Right lobe of liver (tissue), 6 donors: ENCODE data around the gene SH3TC1. TPM values are rescaled to one million over a fixed set of nuclear protein-coding genes. Genes with fewer than 3 reads are reported as not detected.

Experiments
- ATAC-seq, 4 donors: fragments of 200-7000 bp; cut with Tn5 transposase; one replicate each; pipeline ENCODE4 v1.9.1; 2020; ENCODE audit warnings: mild to moderate bottlenecking in 4 of 4, moderate library complexity in 4 of 4
- DNase-seq, 3 donors: peaks; one replicate each; pipeline ENCODE4 v3.0.0-alpha.2; 2020
- H3K27ac ChIP-seq, 3 donors: fragments of 200-600 bp; one replicate each; pipeline ENCODE4 v1.8.0; 2022
- H3K27me3 ChIP-seq, 2 donors: fragments of 200-600 bp; one replicate each; pipeline ENCODE4 v1.8.0; 2022
- H3K36me3 ChIP-seq, 4 donors: fragments of 200-600 bp; sonication (generic) in 1 of 4; one replicate each; pipeline versions ENCODE4 v1.5.1 to v1.8.0; 2017 to 2022; ENCODE audit warnings: control low read depth in 1 of 4
- H3K4me1 ChIP-seq, 4 donors: fragments of 200-600 bp; sonication (generic) in 1 of 4; one replicate each; pipeline versions ENCODE4 v1.5.1 to v1.8.0; 2017 to 2022; ENCODE audit warnings: control low read depth in 1 of 4
- H3K4me3 ChIP-seq, 3 donors: fragments of 200-600 bp; one replicate each; pipeline ENCODE4 v1.8.0; 2022
- H3K9me3 ChIP-seq, 4 donors: fragments of 200-600 bp; sonication (generic) in 1 of 4; one replicate each; pipeline versions ENCODE4 v1.5.1 to v1.8.0; 2017 to 2022; ENCODE audit warnings: control low read depth in 1 of 4
- POLR2A ChIP-seq: fragments of 450-650 bp; IDR thresholded peaks from one replicate; pipeline ENCODE4 v1.6.1; 2017; ENCODE audit warnings: antibody characterized with exemption, mild to moderate bottlenecking
- WGBS: methylation state at CpG from one replicate; pipeline ENCODE4 v1.1.6; 2018; ENCODE audit warnings: low coverage, low lambda C conversion rate; ENCODE audit not compliant: insufficient coverage; ENCODE audit errors: missing lambda C conversion rate; 5-methylcytosine and 5-hydroxymethylcytosine counted together
- intact Hi-C, 2 donors: fragments of 100-400 bp; cut with DNase I; formaldehyde crosslinking; loops; one replicate each; pipeline versions ENCODE4 v1.11.2 to v1.14.1; 2022
- total RNA-seq, 6 experiments: library from RNA; depleted of rRNA in 2 of 6; stranded (reverse); fragments of >200 nt in 2 of 6; fragmentation: NEBNext Ultra II Directional in 3 of 6; extraction: Animal tissue kit (Norgen Biotek cat#: 25700) in 3 of 6; gene quantifications; one replicate each; pipeline versions ENCODE4 v1.1.0 to v1.2.4, GENCODE V29; 2016 to 2023
- TF ChIP-seq, protein P1 (sequence below), 4 donors: fragments of 200-600 bp in 3 of 4; fragments of 450-650 bp in 1 of 4; IDR thresholded peaks; one replicate each; pipeline versions ENCODE4 v1.5.1 to v1.8.0; 2016 to 2022; ENCODE audit warnings: antibody characterized with exemption in 4 of 4, mild to moderate bottlenecking in 2 of 4
- donor health status: DM: no; HTN: yes; CAD: no.
- donor health status: DM: no; HTN: no; CAD: no.
- donor health status: DM: no; HTN: no; CAD: no.
- donor health status: DM: no; HTN: yes; CAD: no.
- donor health status: DM: no; HTN: yes; CAD: no.

SH3TC1 gene
- total RNA-seq, 6 experiments from 2014 or later, result 13.2 to 48.0 (median 24.9) TPM

DNA sequence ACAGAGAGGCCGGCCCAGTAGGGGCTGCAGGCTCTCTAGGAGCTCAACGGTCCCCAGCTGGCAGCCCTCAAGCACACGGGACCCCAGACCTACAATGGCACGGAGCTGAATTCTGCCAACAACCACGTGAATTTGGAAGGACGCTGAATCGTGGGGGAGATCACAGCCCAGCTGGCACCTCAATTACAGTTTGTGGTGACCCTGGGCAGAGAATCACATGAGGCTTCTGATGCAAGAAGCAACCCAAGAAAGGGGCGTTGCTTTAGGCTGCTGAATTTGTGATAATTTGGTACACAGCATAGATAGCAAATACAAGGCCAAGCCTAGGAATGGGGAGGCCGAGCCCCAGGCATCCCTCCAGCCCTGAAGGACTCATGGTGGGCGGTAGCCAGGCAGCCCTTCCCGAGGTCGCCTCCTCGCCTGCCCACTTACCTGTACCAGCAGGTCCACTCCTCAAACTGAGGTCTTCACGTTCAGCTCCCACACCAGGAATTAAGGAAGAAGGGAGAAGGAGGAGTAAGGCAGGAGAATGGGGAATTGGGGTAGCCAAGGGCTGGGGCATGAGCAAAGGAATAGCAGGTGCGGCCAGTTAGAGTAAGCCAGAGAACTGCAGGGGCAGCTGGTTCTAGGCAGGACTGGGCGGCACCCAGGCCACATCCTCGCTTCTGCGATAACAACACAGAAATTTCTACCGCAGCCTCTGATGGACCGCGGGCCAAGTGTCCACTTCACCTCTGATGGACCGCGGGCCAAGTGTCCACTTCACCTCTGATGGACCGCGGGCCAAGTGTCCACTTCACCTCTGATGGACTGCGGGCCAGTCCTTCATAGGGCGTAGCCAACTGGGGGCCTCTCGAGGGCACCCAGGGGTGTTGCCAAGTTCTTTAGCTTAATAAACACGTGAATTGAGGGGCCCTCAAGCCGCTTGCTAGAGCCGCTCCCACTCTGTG lies 47.1 kb downstream of the SH3TC1 start:
- H3K36me3 ChIP-seq, result peaks cover 0 to 4% (median 0%) of the 10 kb centered on the region in 4 donors
- 73% methylated on average over 13 of the region's 31 CpGs for WGBS
- H3K27me3 ChIP-seq, result no peaks in the 10 kb centered on the region
- ATAC-seq (peak in 3 of 4 donors; percentile 5 to 52 (median 35)), DNase-seq (peak; percentile 15 to 66 (median 62))
- no peak overlapping the region for H3K4me3 ChIP-seq
- peaks cover 0 to 29% (median 12%) of the 10 kb centered on the region in 4 donors for H3K4me1 ChIP-seq
- intact Hi-C loops, result no loop called here
- H3K9me3 ChIP-seq, result no peaks in the 10 kb centered on the region
- peak overlapping the region in 2 of 3 donors; percentile 48 to 56 for H3K27ac ChIP-seq
- TF ChIP-seq, protein P1, sequence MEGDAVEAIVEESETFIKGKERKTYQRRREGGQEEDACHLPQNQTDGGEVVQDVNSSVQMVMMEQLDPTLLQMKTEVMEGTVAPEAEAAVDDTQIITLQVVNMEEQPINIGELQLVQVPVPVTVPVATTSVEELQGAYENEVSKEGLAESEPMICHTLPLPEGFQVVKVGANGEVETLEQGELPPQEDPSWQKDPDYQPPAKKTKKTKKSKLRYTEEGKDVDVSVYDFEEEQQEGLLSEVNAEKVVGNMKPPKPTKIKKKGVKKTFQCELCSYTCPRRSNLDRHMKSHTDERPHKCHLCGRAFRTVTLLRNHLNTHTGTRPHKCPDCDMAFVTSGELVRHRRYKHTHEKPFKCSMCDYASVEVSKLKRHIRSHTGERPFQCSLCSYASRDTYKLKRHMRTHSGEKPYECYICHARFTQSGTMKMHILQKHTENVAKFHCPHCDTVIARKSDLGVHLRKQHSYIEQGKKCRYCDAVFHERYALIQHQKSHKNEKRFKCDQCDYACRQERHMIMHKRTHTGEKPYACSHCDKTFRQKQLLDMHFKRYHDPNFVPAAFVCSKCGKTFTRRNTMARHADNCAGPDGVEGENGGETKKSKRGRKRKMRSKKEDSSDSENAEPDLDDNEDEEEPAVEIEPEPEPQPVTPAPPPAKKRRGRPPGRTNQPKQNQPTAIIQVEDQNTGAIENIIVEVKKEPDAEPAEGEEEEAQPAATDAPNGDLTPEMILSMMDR (IDR thresholded peaks at IDR 0.05), result no peak
- TF ChIP-seq POLR2A, result no peak

DNA sequence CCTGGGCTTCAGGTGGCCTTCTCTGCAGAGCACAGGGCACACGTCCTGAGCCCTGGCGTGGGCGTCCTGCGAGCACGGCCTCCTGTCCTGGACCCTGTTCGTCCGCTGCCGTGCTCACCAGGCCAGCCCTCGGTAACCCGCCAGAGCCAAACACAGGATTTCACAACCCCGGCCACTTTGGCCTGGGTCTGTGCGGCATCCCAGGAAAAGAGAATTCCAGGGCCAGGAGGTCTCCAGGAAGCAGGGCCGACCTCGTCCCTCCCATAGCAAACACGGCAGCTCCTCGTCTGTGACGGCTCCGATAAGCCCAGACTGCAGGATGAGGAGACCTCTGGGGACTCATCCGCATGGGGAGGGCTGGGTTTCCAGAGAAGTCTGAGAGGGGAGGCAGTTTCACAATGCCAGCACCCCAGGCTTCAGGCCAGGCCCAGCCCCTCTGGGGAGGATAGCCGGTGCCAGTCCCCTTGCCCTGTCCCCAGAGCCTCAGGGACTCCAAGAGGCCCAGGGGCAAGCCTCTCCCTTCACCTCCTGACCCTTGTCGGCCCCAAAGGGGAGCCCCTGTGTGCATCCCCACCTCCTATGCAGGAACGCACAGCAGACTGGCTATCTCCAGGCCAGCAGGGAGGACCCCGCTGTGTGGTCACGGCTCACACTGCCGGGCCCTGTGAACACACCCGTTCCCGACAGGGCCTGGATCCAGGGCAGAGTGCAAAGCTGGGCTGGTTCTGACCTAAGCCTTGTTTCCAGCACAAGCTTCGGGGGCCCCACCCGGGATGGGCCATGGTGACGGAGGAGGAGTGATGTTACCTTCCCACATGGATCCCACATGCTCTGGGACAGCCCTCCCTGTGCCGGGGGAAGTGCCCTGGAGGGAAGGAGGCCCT lies 48.2 kb downstream of the SH3TC1 start:
- intact Hi-C loops, result no loop called here

DNA sequence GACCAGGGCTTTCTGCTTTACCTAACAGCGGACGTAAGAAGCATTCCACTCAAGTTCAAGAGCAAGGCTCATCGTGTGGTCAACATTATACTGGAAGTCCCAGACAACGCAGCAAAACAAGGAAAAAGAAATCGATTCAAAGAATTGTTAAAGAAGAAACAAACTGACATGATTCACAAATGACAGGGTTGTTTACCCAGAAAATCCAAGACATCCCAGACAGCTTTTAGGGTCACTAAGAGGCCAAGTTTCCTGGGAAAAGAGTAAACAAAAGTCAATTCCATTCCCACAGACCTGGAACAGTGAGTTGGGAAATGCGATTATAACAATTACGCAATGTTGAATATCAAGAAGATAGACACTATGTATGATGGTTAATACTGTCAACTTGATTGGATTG lies 49.0 kb downstream of the SH3TC1 start:
- Histone ChIP-seq H3K4me1 (peaks cover 0 to 29% (median 12%) of the 10 kb centered on the region in 4 donors), H3K36me3 (no peaks in the 10 kb centered on the region), H3K27me3 (no peaks in the 10 kb centered on the region), H3K27ac (peak overlapping the region in 2 of 3 donors; percentile 48 to 56), H3K9me3 (no peaks in the 10 kb centered on the region), H3K4me3 (no peak overlapping the region)
- no peak for TF ChIP-seq POLR2A
- TF ChIP-seq, protein P1 (IDR thresholded peaks at IDR 0.05), result no peak
- peak in 2 of 4 donors; percentile 5 to 19 for ATAC-seq
- no peak for DNase-seq
- 68% methylated on average over 7 of the region's 7 CpGs for whole genome bisulfite sequencing
- intact Hi-C loops, result no loop called here

More for the DNA sequence above, 48.2 kb downstream of the SH3TC1 start:
- ATAC-seq (peak; percentile 78 to 85 (median 80)), DNase-seq (peak; percentile 79 to 90 (median 87))
- peak overlapping the region; percentile 21 to 56 (median 48) for H3K27ac ChIP-seq
- H3K9me3 ChIP-seq, result no peaks in the 10 kb centered on the region
- H3K4me1 ChIP-seq, result peaks cover 0 to 29% (median 12%) of the 10 kb centered on the region in 4 donors
- no peak overlapping the region for H3K4me3 ChIP-seq
- no CpG with 5 or more reads among the region's 31 CpGs for WGBS
- TF ChIP-seq, protein P1 (IDR thresholded peaks at IDR 0.05), result no peak
- TF ChIP-seq POLR2A, result no peak
- H3K27me3 ChIP-seq, result no peaks in the 10 kb centered on the region
- no peaks in the 10 kb centered on the region for H3K36me3 ChIP-seq

DNA sequence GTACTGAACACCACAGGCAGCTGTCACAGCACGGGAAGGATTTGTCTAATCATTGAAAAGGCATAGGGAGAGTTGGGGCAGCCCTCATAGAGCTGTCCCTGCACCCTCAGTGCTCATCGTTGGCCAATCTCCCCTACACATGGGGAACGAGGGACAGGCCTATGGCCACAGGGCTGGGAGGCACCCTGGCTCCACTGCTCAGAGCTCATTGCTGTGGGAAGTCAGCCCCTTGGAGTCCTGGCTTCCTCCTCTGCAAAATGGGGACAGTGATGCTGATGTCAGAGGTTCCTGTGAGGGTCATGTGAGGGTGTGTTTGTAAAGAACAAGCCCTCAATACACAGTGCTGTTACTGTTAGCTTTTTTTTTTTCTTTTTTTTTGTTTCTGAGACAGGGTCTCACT lies 51.1 kb downstream of the SH3TC1 start:
- Histone ChIP-seq H3K27me3 (no peaks in the 10 kb centered on the region), H3K36me3 (no peaks in the 10 kb centered on the region), H3K4me3 (no peak overlapping the region), H3K27ac (no peak overlapping the region), H3K9me3 (no peaks in the 10 kb centered on the region), H3K4me1 (peaks cover 0 to 29% (median 12%) of the 10 kb centered on the region in 4 donors)
- ATAC-seq, result peak in 1 of 4 donors; percentile 5
- no peak for DNase-seq
- no CpG with 5 or more reads among the region's 3 CpGs for WGBS
- intact Hi-C loops, result no loop called here
- TF ChIP-seq POLR2A, result no peak
- TF ChIP-seq, protein P1 (IDR thresholded peaks at IDR 0.05), result no peak
